NCI-H460 (cell line): ENCODE measurements around the gene ASIC5. TPM values are rescaled to one million over a fixed set of nuclear protein-coding genes. Genes with fewer than 3 reads are reported as not detected.

ENCODE experiments used
- DNase-seq: peaks from one replicate; pipeline ENCODE4 v3.0.0-alpha.2; 2016; ENCODE audit warnings: low read depth; ENCODE audit errors: extremely low read depth
- total RNA-seq: library from RNA; depleted of rRNA; stranded (reverse); fragments of >200 nt; shearing (Covaris generic); gene quantifications from 2 replicates; pipeline ENCODE4 v1.2.3, GENCODE V29; 2014

Gene ASIC5
- total RNA-seq, 1 experiment from 2014 or later = not detected

DNA sequence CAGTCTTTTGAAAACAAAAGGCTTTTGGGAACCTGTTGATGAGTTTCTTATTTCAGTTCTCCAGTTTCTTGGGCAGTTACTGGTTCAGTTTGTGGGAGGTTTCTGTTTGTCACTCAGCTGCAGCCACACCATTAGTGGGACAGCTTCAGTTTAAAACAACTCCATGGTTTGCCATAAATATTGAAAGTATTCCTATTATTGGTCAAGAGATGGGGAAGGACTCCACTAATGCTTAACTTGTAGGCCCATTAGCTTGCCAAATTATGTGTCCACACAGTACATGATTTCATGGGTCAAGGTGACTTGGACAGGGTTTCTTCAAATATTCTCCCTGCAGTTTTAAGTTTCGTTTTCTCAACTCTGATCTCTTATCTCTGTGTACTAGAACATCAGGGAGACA is 15.5 kb upstream of the ASIC5 start:
- DNase-seq = no peak

DNA sequence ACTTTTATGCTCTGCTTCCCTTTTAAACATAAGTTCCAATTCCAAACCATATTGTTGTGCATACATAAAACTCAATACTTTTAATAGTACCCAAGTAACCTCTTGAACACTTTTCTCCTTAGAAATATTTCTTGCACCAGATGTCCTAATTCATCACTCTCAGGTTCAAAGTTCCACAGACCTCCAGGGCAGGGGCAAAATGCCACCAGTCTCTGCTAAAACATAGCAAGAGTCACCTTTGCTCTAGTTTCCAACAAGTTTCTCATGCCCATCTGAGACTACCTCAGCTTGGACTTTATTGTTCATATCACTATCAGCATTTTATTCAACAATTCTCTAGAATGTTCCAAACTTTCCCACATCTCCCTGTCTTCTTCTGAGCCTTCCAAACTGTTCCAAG is 13.7 kb upstream of the ASIC5 start:
- no peak for DNase-seq

GRCh38 chr4:155878611-155879010 is 12.5 kb upstream of the ASIC5 start:
- no peak for DNase-seq

- DNase-seq = no peak
Measured at GRCh38 chr4:155877971-155878370, 11.9 kb upstream of the ASIC5 start.

- no peak for DNase-seq
Measured at GRCh38 chr4:155875878-155876277, 9.8 kb upstream of the ASIC5 start.

DNA sequence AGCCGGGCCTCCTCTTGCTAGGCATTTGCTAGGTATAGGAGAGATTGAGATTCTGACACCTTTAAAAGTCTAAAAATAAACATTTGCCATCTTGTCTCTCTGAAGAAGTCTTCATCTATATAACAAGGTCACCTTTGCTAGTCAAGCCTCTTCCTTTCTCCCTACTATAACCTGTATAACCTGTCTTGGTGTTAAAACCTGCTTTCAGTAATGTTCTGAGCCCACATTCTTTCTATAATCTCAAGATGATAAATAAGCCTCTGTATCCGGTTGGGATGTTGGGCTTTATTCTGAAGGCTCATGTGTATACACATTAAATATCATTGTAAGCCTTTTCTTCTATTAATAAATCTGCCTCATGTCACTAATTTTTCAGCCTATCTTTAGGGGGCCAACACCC is 10.2 kb downstream of the ASIC5 start:
- DNase-seq = no peak

DNA sequence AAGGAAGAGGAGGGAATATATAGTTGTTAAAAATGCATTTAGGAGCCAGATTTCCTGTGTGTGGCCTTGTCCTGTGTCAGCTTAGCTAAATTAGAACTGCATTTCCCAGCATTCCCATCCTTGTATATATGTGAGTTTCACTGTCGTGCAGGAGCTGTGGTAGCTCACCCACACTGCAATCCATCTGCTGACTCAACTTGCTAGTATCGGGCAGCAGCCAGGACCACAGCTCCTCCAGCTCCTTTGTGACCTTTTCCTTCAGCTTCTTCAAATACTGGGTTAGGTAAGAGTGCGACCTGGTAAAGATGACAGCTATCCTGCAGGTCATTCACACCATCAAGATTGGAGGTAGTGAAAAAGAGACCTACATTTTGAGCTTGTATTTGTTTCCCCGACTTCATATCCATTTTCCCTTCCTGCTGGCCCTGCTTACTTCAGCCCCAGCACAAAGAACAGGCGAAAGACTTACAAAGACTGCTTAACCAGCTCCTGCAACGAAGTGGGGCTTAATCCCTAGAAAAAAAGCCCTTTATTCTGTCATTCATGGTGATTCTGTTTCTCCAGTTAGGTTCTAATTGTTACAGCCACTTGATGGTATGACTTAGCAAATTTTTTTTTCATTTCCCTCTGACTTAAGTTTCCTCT is 11.4 kb downstream of the ASIC5 start:
- DNase-seq = peak; percentile 71

DNA sequence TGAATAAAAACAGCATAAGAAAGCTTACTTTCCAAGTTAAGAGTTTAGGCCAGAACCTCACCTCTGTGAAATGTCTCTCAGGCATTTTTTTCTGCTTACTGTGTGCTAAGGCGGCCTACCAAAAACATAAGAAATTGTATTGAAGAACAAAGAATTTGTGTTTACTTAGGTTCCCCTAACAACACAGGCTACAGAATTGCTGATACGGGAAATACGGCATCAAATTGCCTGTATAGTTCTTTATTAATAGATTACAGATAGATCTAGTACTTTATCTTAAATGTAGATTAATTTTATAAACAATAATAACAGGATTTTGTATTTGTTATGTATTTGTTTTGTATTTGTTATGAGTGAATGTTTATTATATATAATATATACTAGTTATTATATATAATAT is 12.9 kb downstream of the ASIC5 start:
- no peak for DNase-seq

DNA sequence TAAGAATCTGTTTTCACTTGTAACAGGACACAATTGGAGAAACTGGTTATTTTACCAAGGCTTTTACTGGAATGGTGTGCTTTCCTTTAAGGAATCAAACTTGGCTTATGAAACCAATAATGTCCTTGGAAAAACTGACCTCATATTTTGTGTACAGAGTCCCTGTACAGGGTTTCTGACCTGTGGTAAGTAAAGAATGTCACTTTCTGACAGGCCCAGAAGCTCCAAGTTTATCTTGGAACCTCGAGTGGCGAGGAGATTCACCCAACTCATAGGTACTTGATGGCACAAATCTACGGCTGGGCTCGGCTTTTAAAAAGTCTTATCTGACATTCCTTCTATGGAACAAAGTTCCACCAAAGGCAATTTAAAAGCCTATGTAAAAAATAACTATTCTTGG is 17.0 kb downstream of the ASIC5 start:
- DNase-seq = no peak

- DNase-seq = no peak
Measured at GRCh38 chr4:155846929-155847328, 19.1 kb downstream of the ASIC5 start.

- DNase-seq = no peak
Measured at GRCh38 chr4:155842080-155842479, 24.0 kb downstream of the ASIC5 start.

GRCh38 chr4:155837203-155837796 is 28.8 kb downstream of the ASIC5 start:
- no peak for DNase-seq

DNA sequence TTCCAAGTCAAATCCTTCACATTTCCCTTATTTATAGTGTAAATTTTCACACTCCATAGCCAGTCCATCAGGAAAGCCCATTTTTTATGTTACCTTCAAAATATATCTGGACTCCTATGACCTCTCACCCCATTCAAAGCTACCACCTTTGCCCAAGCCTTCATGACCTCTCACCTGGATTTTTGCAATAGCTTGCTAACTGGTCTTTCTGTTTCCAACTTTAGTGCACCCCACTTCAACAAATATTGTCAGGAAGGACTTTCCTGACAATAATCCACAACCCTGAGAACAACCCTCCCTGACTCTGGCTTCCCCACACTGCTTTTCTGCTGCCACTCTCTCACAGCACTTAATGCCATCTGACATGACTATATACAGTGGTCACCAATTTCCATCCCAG is 33.4 kb downstream of the ASIC5 start:
- no peak for DNase-seq

- DNase-seq = peak; percentile 1
Measured at GRCh38 chr4:155828628-155829027, 37.4 kb downstream of the ASIC5 start.

GRCh38 chr4:155822572-155822971 is 43.5 kb downstream of the ASIC5 start:
- DNase-seq = no peak

DNA sequence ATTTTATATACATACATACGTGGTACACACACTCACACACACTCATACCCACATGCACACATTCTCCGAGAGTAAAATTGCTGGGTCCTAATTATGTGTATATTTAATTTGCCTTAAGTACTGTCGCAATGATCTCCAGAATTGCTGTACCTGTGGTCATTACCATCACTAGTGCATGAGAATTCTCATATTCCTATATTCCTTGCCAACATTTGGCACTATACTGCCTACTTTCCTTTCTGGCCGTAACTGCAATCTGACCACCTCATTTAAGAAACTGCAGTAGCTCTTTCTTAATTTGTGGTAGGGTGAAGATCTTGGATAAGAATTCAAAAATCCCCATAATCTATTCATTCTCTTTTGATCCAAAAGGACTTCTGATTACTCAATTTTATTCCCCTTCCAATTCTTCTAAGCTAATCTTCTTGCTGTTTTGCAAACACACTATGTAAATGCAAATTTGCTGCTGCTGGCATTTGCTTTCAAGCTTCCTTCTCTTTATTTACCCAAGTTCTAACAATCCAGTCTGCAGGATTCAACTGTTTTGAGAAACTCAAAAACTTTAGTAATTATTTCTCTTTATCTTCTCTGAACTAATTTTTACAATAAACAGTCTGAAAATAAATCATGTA is 45.1 kb downstream of the ASIC5 start:
- no peak for DNase-seq

DNA sequence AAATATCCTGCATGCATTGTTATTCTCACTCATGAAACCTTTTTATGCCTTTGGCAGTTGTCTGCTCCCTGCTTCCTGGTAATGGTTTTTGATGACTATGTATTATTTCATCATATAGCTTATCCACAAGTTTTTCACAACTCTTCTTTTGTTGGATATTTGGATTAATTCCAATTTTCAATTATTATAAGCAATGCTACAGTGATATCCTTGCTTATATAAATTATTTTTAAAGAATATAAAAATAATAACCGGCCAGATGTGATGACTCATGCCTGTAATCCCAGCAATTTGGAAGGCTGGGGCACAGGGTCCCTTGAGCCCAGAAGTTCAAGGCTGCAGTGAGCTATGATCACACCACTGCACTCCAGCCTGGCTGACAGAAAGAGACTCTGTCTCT is 47.0 kb downstream of the ASIC5 start:
- no peak for DNase-seq

- no peak for DNase-seq
Measured at GRCh38 chr4:155818639-155819038, 47.4 kb downstream of the ASIC5 start.

DNA sequence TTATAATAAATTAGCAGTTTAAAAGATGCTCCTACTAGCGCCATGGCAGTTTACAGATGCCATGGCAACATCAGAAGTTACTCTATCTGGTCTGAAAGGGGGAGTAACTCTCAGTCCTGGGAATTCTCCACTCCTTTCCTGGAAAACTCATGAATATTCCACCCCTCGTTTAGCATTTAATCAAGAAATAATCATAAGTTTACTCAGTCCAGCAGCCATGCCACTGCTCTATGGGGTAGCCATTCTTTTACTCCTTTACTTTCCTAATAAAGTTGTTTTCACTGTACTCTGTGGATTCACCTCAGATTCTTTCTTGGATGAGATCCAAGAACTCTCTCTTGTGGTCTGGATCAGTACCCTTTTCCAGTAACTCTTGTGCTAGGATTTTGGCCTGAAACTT is 55.0 kb downstream of the ASIC5 start:
- no peak for DNase-seq

DNA sequence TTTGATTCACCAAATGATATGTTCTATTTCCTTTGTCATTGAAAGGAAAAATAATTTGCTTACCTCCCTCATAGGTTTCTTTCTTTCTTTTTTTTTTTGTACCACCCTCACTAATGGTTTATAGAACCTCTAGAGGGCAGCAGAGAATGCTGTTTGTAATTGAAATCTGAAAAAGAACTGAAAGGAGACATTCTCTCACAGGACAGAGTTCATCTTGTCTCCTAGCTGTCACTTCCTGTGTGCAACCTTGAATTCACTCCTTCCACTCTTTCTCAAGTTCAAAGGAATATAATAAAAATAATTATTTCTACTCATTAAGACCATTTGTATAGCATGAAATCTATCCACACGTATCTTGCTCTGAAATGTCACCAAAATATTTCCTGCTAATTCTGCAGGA is 56.2 kb downstream of the ASIC5 start:
- DNase-seq = peak; percentile 81

DNA sequence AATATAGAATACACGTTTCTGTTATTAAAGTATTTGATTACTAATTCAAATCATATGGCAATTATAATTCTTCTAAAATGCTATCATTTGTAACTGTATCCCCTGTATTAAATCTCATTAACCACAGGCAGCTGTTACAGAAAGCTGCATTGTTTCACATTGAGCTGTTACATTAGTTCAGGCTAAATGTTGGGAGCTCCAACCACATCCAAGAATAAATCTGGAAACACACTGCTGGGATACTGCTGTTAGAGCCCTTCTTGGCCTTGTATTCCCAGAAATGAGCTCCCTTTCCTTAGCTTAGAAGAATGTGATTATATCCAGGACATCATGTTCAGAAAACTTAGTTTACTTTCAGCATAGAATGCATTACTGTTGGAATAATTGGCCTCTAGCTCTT is 59.1 kb downstream of the ASIC5 start:
- DNase-seq = no peak

- DNase-seq = no peak
Measured at GRCh38 chr4:155805016-155805415, 61.1 kb downstream of the ASIC5 start.
